22Rv1 (cell line): Measurements from ENCODE around the gene NME7.

Source experiments
- ZFX ChIP-seq: fragments of 450-650 bp; IDR thresholded peaks from 2 replicates; pipeline ENCODE4 v1.6.1; 2017; ENCODE audit warnings: antibody characterized with exemption, borderline replicate concordance
- TF ChIP-seq, protein P1 (sequence below): fragments of 450-650 bp; IDR thresholded peaks from 2 replicates; pipeline ENCODE4 v1.5.1; 2017; ENCODE audit warnings: mild to moderate bottlenecking

- TF ChIP-seq, protein P1, sequence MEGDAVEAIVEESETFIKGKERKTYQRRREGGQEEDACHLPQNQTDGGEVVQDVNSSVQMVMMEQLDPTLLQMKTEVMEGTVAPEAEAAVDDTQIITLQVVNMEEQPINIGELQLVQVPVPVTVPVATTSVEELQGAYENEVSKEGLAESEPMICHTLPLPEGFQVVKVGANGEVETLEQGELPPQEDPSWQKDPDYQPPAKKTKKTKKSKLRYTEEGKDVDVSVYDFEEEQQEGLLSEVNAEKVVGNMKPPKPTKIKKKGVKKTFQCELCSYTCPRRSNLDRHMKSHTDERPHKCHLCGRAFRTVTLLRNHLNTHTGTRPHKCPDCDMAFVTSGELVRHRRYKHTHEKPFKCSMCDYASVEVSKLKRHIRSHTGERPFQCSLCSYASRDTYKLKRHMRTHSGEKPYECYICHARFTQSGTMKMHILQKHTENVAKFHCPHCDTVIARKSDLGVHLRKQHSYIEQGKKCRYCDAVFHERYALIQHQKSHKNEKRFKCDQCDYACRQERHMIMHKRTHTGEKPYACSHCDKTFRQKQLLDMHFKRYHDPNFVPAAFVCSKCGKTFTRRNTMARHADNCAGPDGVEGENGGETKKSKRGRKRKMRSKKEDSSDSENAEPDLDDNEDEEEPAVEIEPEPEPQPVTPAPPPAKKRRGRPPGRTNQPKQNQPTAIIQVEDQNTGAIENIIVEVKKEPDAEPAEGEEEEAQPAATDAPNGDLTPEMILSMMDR = no peak
- no peak for TF ChIP-seq ZFX
These were observed 192.1 kb downstream of the NME7 start for GRCh38 chr1:169175461-169175860.
